Heart right ventricle (tissue), 16 donors: ENCODE data around the gene SPATA7. TPM values are rescaled to one million over a fixed set of nuclear protein-coding genes. Genes with fewer than 3 reads are reported as not detected.
"Not testable (repeated sequence)": the region's sequence is repeated elsewhere in the genome, so short reads cannot be mapped to it uniquely, and the experiment has no call there.

Experiments
- ATAC-seq, 8 donors: fragments of 200-7000 bp; cut with Tn5 transposase; one replicate each; pipeline ENCODE4 v1.9.1; 2020; ENCODE audit warnings: mild to moderate bottlenecking in 8 of 8, moderate library complexity in 8 of 8, moderate number of reproducible peaks in 1 of 8
- DNase-seq, 2 donors: peaks; one replicate each; pipeline ENCODE4 v3.0.0-alpha.2; 2020
- H3K27ac ChIP-seq, 10 donors: fragments of 200-600 bp; sonication (generic) in 2 of 10; one replicate each; pipeline versions ENCODE4 v1.5.0 to v1.8.0; 2020 to 2022; ENCODE audit warnings: mild to moderate bottlenecking in 3 of 10
- H3K27me3 ChIP-seq, 7 donors: fragments of 200-600 bp; one replicate each; pipeline ENCODE4 v1.8.0; 2021 to 2022; ENCODE audit warnings: mild to moderate bottlenecking in 2 of 7
- H3K36me3 ChIP-seq, 9 donors: fragments of 200-600 bp; sonication (generic) in 1 of 9; one replicate each; pipeline versions ENCODE4 v1.5.0 to v1.8.0; 2020 to 2022; ENCODE audit warnings: mild to moderate bottlenecking in 2 of 9
- H3K4me1 ChIP-seq, 9 donors: fragments of 200-600 bp; sonication (generic) in 1 of 9; one replicate each; pipeline versions ENCODE4 v1.5.0 to v1.8.0; 2020 to 2022; ENCODE audit warnings: mild to moderate bottlenecking in 4 of 9
- H3K4me3 ChIP-seq, 10 donors: fragments of 200-600 bp; sonication (generic) in 2 of 10; one replicate each; pipeline versions ENCODE4 v1.5.0 to v1.8.0; 2020 to 2022; ENCODE audit warnings: mild to moderate bottlenecking in 7 of 10, moderate library complexity in 2 of 10
- H3K9me3 ChIP-seq, 11 donors: fragments of 200-600 bp in 10 of 11; sonication (generic) in 2 of 11; one replicate each; pipeline versions ENCODE4 v1.5.0 to v1.8.0; 2013 to 2022; ENCODE audit warnings: mild to moderate bottlenecking in 2 of 11, control low read depth in 1 of 11, moderate library complexity in 1 of 11
- WGBS, 2 donors: extraction: QIAGEN DNeasy Blood & Tissue Kit; methylation state at CpG; one replicate each; pipeline ENCODE4 v1.1.7; 2013; ENCODE audit warnings: inconsistent platforms in 1 of 2; 5-methylcytosine and 5-hydroxymethylcytosine counted together
- intact Hi-C, 10 donors: fragments of 100-400 bp; cut with DNase I; formaldehyde crosslinking; loops; one replicate each; pipeline versions ENCODE4 v1.11.1 to v1.14.2; 2022
- polyA plus RNA-seq, 2 donors: library from polyadenylated mRNA; stranded (reverse); fragments of 200-250 nt; gene quantifications; one replicate each; pipeline ENCODE4 v1.2.3, GENCODE V29; 2013
- total RNA-seq, 10 donors: library from RNA; stranded (reverse); fragmentation: NEBNext Ultra II Directional in 3 of 10; extraction: Animal tissue kit (Norgen Biotek cat#: 25700) in 3 of 10; gene quantifications; one replicate each; pipeline versions ENCODE4 v1.2.1 to v1.2.4, GENCODE V29; 2021 to 2023
- TF ChIP-seq, protein P1 (sequence below), 9 donors: fragments of 200-600 bp; sonication (generic) in 2 of 9; IDR thresholded peaks; one replicate each; pipeline versions ENCODE4 v1.5.0 to v1.8.0; 2021 to 2022; ENCODE audit warnings: antibody characterized with exemption in 9 of 9, mild to moderate bottlenecking in 5 of 9, moderate library complexity in 1 of 9
- donor health status: Arrhythmogenic right ventricular cardiomyopathy.
- donor health status: ischemic (EF 13 %, LVEDD 7.1; RV severe dilation, severe dysfunction).
- donor health status: healthy with polysubstance abuse.
- donor health status: DM: no; HTN: yes; CAD: no.
- donor health status: DM: no; HTN: no; CAD: no.
- donor health status: ischemic (EF 25% LVEDD 6.9; RV normal size, moderate dysfunction).
- donor health status: ischemic (EF 25% LVEDD 5.7; RV mildly dilated, moderate dysfunction).
- donor health status: healthy.
- donor health status: DM: yes; HTN: yes; CAD: no.
- donor health status: Ischemic cardiomyopathy.
- donor health status: ischemic (EF 35%, LVEDD 5.7; RV mildly dilated, moderate dysfunction).
- donor health status: nonischemic (EF 11% LVEDD 7.7; RV severe dilation, severe dysfunction).
- donor health status: DM: yes; HTN: yes; CAD: no.
- donor health status: PGD.
- donor health status: ischemic (EF 29% LVEDD 5.4; RV normal size, mild dysfunction).
- donor health status: nonischemic (EF 23%, LVEDD 6.1; RV moderate dilation, normal function).

The SPATA7 gene
- total and polyA plus RNA-seq, 12 donors: 3.1 to 14.7 (median 8.4) TPM

DNA sequence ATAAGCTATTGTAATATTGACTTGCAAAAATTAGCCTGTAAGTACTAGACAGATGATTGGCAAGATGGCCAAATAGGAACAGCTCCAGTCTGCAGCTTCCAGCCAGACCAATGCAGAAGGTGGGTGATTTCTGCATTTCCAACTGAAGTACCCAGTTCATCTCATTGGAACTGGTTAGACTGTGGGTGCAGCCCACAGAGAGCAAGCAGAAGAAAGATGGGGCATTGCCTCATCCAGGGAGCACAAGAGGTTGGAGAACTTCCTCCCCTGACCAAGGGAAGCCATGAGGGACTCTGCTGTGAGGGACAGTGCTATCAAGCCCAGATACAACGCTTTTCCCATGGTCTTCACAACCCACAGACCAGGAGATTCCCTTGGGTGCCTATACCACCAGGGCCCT is 16.0 kb upstream of the SPATA7 start:
- intact Hi-C loops: no loop called here
- no peaks in the 10 kb centered on the region for H3K4me1 ChIP-seq
- peaks cover 0 to 19% (median 4%) of the 10 kb centered on the region in 11 donors for H3K9me3 ChIP-seq
- H3K36me3 ChIP-seq: no peaks in the 10 kb centered on the region
- H3K27me3 ChIP-seq: peaks cover 0 to 9% (median 4%) of the 10 kb centered on the region in 7 donors
- no peak for ATAC-seq
- DNase-seq: no peak
- WGBS, 2 donors: 58 to 68% methylated on average over 1 of the region's 1 CpG
- TF ChIP-seq, protein P1, sequence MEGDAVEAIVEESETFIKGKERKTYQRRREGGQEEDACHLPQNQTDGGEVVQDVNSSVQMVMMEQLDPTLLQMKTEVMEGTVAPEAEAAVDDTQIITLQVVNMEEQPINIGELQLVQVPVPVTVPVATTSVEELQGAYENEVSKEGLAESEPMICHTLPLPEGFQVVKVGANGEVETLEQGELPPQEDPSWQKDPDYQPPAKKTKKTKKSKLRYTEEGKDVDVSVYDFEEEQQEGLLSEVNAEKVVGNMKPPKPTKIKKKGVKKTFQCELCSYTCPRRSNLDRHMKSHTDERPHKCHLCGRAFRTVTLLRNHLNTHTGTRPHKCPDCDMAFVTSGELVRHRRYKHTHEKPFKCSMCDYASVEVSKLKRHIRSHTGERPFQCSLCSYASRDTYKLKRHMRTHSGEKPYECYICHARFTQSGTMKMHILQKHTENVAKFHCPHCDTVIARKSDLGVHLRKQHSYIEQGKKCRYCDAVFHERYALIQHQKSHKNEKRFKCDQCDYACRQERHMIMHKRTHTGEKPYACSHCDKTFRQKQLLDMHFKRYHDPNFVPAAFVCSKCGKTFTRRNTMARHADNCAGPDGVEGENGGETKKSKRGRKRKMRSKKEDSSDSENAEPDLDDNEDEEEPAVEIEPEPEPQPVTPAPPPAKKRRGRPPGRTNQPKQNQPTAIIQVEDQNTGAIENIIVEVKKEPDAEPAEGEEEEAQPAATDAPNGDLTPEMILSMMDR (IDR thresholded peaks at IDR 0.05): no peak
- H3K4me3 ChIP-seq: no peak overlapping the region
- H3K27ac ChIP-seq: no peak overlapping the region

DNA sequence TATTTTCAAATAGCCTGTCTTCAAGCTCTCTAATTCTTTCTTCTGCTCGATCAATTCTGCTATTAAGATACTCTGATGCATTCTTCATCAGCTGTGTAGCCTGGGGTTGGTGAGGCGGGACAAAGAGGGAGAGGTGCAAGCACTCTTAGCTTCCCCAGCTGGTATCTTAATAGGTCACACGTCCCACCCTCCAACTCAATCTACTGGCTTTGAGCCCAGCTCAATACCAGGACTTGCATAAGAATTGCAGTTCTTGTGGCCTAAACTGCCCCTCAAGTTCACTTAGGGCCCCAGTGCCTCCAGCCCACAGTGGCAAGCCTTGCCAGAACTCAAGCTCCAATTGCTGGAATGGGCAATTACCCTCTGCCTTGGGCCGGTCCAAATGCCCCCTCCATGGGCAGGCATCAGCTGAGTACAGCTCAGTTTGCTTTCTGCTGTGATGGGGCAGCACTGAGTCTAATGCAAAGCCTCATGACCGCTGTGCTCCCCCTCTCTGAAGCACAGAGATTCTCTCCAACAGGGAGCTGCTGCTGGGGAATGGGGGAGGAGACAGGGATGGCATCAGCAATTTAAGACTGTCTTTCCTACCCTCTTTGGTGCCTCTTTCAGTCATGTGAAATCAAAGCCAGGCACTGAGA is 5.6 kb upstream of the SPATA7 start:
- Histone ChIP-seq H3K27me3 (no peaks in the 10 kb centered on the region), H3K36me3 (no peaks in the 10 kb centered on the region), H3K9me3 (peaks cover 0 to 22% (median 0%) of the 10 kb centered on the region in 11 donors), H3K27ac (no peak overlapping the region), H3K4me1 (peaks cover 0 to 7% (median 0%) of the 10 kb centered on the region in 9 donors), H3K4me3 (no peak overlapping the region)
- ATAC-seq (no peak), DNase-seq (no peak)
- WGBS, 2 donors: 62 to 74% methylated on average over 5 of the region's 5 CpGs
- TF ChIP-seq, protein P1 (IDR thresholded peaks at IDR 0.05): no peak
- intact Hi-C loops: loop anchor here in 8 of 10 donors (5.0 to 10.0 kb wide), 7 partner anchors 175 to 385 kb away; partner anchors contain the start of genes PTPN21 (in 2 of the 8), GALC (in 1 of the 8) and ZC3H14 (in 1 of the 8)

DNA sequence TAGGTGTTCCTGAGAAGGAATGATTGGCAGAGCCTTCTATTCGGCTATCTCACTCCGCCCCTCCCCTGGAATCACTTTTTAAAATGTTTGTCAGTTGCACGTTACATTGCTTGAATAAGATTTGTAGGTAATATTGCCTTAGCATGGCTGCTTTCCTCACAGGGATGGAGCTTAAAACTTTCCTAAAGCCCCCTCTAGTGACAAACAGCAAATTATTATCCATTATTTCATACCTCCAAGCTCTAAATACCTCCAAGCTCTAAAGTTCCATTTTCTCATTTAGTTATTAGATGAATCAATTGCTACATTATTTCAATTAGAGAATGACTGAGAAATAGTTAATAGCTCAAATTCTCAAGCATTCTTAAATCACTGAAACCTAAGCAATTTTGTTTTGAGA is 5.1 kb upstream of the SPATA7 start:
- TF ChIP-seq, protein P1 (IDR thresholded peaks at IDR 0.05): peak in 4 of 9 donors; percentile 14 to 48 (median 32)
- intact Hi-C loops: loop anchor here in 7 of 10 donors (5.0 to 10.0 kb wide), 7 partner anchors 174 to 386 kb away; partner anchors contain the start of genes PTPN21 (in 2 of the 7), GALC (in 1 of the 7) and ZC3H14 (in 1 of the 7)
- WGBS, 2 donors: 41 to 53% methylated on average over 3 of the region's 3 CpGs
- ATAC-seq: no peak
- Histone ChIP-seq H3K27me3 (no peaks in the 10 kb centered on the region), H3K4me1 (peaks cover 0 to 7% (median 0%) of the 10 kb centered on the region in 9 donors), H3K4me3 (no peak overlapping the region), H3K9me3 (peaks cover 0 to 16% (median 0%) of the 10 kb centered on the region in 11 donors), H3K36me3 (no peaks in the 10 kb centered on the region), H3K27ac (no peak overlapping the region)
- DNase-seq: no peak

DNA sequence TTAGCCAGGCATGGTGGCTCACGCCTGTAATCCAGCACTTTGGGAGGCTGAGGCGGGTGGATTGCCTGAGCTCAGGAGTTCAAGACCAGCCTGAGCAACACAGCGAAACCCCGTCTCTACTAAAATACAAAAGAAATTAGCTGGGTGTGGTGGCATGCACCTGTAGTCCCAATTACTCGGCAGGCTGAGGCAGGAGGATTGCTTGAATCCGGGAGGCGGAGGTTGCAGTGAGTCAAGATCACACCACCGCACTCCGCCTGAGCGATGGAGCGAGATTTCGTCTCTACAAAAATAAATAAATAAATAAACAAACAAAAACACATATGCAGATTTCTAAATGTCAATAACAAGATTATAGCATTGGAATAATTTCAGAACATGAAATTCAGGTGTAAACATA is 3.8 kb upstream of the SPATA7 start:
- 92 to 93% methylated on average over 12 of the region's 12 CpGs for WGBS, 2 donors
- H3K27me3 ChIP-seq, DNase-seq, H3K36me3 ChIP-seq, H3K9me3 ChIP-seq, H3K4me3 ChIP-seq, H3K27ac ChIP-seq, ATAC-seq: not testable (repeated sequence)
- intact Hi-C loops: loop anchor here in 7 of 10 donors (5.0 to 10.0 kb wide), 7 partner anchors 173 to 387 kb away; partner anchors contain the start of genes PTPN21 (in 2 of the 7), GALC (in 1 of the 7) and ZC3H14 (in 1 of the 7)
- peaks cover 0 to 15% (median 8%) of the 10 kb centered on the region in 9 donors for H3K4me1 ChIP-seq
